HL-60/S4 (cell line): ENCODE data around the gene IL2.

Experiments used
- in situ Hi-C: fragments of 300-500 bp; cut with MboI; formaldehyde crosslinking; loops from 2 replicates; pipeline ENCODE4 v1.14.3; 2022; ENCODE audit warnings: low sequenced_read_pairs

Gene IL2

GRCh38 chr4:122456231-122457116 is at the start of gene IL2:
Gene IL2 (minus strand): TSS chr4:122456725. CDS start chr4:122456440, 285 bp downstream.
- in situ Hi-C loops: no loop called here

GRCh38 chr4:122503214-122503613 is 46.7 kb upstream of the IL2 start:
- in situ Hi-C loops: no loop called here

GRCh38 chr4:122500852-122501501 is 44.5 kb upstream of the IL2 start:
- in situ Hi-C loops: no loop called here

GRCh38 chr4:122489061-122489460 is 32.5 kb upstream of the IL2 start:
- in situ Hi-C loops: no loop called here

- in situ Hi-C loops: no loop called here
These were observed 27.0 kb upstream of the IL2 start for GRCh38 chr4:122483481-122483880.

GRCh38 chr4:122481766-122482405 is 25.4 kb upstream of the IL2 start:
- in situ Hi-C loops: no loop called here

GRCh38 chr4:122480655-122481487 is 24.3 kb upstream of the IL2 start:
- in situ Hi-C loops: no loop called here

GRCh38 chr4:122479935-122480416 is 23.5 kb upstream of the IL2 start:
- in situ Hi-C loops: no loop called here

GRCh38 chr4:122476745-122477144 is 20.2 kb upstream of the IL2 start:
- in situ Hi-C loops: no loop called here

GRCh38 chr4:122476126-122476525 is 19.6 kb upstream of the IL2 start:
- in situ Hi-C loops: no loop called here

GRCh38 chr4:122475233-122475632 is 18.7 kb upstream of the IL2 start:
- in situ Hi-C loops: no loop called here

- in situ Hi-C loops: no loop called here
These were observed 12.9 kb upstream of the IL2 start for GRCh38 chr4:122469457-122469856.

GRCh38 chr4:122458625-122459024 is 2.1 kb upstream of the IL2 start:
- in situ Hi-C loops: no loop called here

- in situ Hi-C loops: no loop called here
These were observed 3.0 kb downstream of the IL2 start for GRCh38 chr4:122453384-122453995.

- in situ Hi-C loops: no loop called here
These were observed 5.7 kb downstream of the IL2 start for GRCh38 chr4:122450847-122451246.

GRCh38 chr4:122434285-122434684 is 22.2 kb downstream of the IL2 start:
- in situ Hi-C loops: no loop called here

- in situ Hi-C loops: no loop called here
These were observed 25.2 kb downstream of the IL2 start for GRCh38 chr4:122431351-122431750.

GRCh38 chr4:122423246-122423645 is 33.3 kb downstream of the IL2 start:
- in situ Hi-C loops: no loop called here

- in situ Hi-C loops: no loop called here
These were observed 44.0 kb downstream of the IL2 start for GRCh38 chr4:122412547-122412946.

- in situ Hi-C loops: no loop called here
These were observed 52.7 kb downstream of the IL2 start for GRCh38 chr4:122403861-122404260.
